HG02759 (cell line): ENCODE data around the gene HDDC3.
"Not testable (repeated sequence)": the region's sequence is repeated elsewhere in the genome, so short reads cannot be mapped to it uniquely, and the experiment has no call there.

Experiments used
- ATAC-seq: cut with Tn5 transposase; IDR thresholded peaks from one replicate; pipeline ENCODE4 v1.9.1; 2021; ENCODE audit warnings: mild to moderate bottlenecking, moderate library complexity; ENCODE audit not compliant: unreplicated experiment

Gene HDDC3

DNA sequence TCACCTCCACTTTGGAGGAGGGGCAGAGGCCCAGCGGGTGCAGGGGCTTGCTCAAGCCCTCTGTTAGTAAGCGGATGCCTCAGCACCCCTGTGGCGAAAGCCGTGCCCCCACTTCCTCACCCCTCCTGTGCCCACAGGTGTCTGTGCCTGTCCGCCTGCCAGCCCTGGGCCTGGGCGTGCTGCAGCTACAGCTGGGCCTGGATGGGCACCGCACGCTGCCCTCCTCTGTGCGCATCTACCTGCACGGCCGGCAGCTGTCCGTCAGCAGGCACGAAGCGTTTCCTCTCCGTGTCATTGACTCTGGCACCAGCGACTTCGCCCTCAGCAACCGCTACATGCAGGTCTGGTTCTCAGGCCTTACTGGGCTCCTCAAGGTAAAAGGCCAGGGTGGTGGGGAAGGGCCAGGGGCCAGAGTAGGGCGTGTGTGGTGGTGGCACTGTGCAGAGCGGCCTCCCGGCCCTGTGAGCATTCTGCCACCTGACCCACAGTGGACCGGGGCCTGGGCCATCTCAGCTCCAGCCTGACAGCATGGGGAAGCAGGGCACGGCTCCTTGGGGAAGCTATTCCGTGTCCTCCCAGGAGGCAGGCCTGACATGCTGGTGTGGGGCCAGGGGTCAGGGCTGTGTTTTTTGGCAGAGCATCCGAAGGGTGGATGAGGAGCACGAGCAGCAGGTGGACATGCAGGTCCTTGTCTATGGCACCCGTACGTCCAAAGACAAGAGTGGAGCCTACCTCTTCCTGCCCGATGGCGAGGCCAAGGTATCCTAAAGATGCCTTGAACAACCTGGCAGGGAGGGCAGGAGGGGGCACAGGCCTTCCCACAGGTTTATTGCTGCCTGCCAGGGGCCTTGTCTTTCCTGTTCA, 20.2 kb downstream of the HDDC3 start:
- no peak for ATAC-seq

DNA sequence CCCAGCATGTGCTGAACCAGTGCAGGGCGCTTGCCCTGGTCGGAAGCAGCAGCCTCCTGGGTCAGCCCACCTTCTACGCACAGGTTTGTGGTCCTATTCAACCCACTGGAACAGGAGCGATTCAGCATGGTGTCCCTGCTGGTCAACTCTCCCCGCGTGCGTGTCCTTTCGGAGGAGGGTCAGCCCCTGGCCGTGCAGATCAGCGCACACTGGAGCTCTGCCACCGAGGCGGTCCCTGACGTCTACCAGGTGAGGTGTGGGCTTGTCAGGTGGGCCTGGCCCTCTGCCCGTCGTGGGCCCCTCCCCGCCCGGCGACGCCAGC, 21.1 kb downstream of the HDDC3 start:
- ATAC-seq = no peak

DNA sequence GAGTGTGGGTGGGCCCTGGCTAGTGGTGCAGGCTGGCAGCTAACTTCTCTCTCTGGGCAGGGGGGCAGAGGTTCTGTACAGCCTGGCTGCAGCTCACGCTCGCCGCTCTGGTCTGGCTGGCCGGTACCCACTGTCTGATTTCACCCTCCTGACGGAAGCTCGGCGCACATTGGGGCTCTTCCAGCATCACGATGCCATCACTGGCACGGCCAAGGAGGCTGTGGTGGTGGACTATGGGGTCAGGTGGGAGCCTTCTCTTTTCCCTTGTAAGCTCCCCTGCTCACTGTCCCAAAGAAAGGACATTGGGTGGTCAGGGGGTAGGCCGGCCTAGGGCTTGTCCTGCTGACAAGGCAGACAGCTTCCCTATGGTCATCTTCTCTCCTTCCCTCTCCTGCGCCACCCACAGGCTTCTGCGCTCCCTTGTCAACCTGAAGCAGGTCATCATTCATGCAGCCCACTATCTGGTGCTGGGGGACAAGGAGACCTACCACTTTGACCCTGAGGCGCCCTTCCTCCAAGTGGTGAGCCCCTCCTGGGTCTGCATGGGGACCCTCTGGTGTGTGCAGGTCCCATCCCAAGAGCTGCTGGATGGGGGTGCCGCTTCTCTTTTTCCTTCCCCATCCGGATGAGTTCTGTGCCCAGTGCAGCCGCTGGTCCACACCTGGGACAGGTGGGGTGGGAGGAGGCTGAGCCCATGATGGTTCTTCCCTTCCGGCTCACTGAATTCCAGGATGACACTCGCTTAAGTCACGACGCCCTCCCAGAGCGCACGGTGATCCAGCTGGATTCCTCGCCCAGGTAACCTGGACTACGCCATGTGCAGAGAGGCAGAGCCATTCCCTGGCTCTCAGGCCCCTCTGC, 21.7 kb downstream of the HDDC3 start:
- ATAC-seq = no peak

DNA sequence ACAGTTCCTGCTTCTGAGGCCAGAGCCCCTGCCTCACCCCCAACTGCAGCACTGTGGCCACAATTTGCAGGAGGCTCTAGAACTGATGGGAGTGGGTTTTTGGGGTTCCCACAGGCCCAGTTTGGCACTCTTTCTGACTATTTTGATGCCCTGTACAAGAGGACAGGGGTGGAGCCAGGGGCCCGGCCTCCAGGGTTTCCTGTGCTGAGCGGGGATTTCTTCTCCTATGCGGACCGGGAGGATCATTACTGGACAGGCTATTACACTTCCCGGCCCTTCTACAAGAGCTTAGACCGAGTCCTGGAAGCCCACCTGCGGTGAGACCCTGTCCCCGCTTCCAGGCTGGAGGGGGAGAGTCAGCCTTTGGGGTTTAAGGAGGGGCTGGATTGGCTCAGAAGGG, 22.4 kb downstream of the HDDC3 start:
- ATAC-seq = no peak

DNA sequence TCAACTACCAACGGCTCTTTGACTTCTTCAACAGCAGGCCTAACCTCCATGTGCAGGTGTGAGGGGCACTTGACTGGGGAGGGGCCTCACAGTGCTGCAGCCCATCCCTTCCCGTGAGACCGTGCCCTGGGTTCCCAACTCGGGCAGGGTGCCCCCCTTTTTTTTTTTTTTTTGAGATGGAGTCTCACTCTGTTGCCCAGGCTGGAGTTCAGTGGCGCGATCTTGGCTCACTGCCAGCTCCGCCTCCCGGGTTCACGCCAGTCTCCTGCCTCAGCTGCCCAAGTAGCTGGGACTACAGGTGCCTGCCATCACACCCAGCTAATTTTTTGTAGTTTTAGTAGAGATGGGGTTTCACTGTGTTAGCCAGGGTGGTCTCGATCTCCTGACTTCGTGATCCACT, 22.9 kb downstream of the HDDC3 start:
- not testable (repeated sequence) for ATAC-seq

DNA sequence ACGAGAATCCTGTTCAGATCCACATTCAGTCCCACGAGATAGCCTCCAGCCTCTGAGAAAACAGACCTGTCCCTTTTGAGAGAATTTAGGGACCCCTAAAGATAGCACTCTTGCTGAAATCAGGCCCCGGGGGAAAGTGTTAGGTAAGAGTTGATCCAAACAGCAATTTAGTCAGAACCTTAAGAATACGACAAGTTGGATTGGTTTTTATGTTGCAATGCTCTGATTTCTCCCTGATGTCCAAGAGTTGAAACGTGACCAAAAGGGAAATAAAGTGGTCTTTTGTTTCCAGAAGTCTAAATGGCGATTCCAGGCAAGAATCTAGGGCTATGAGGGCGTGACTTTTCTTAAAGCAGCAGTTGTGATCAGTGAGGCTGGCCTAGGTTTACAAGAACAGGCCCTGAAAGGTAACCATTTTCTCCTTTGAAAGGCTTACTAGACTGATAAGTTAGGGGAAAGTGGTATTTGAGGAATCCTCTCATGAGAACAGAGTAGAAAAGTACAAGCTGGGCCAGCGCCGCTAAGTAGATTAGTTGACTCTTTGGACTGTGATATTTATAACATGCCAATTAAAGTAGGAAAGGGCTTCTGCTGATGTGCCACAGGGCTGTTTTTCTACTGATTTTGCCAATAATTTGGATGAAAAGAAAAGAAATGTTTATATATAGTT, 24.4 kb downstream of the HDDC3 start:
- ATAC-seq = no peak

DNA sequence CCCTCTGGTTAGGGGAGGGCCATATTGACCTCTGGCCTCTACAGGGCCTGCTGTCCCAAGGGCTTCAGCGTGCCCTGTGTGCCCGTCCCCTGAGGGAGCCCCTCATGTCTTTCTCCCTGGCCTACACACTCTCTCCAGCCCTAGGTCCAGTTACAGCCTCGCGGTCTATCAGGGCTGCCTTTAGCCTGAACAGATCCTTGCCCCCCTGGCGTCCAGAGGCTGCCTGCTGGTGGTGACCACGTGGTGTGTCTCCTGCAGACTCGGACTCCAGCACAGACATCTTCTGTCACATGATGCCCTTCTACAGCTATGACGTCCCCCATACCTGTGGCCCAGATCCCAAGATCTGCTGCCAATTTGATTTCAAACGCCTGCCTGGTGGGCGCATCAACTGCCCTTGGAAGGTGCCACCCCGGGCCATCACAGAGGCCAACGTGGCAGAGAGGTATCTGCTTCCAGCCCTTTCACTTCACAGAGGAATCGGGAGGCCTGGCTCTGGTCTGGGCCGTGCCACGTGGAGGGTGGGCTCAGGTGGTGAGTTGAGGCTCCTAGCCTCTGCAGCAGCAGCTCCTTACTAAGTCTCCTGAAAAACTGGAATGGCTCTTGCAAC, 25.2 kb downstream of the HDDC3 start:
- ATAC-seq = no peak

DNA sequence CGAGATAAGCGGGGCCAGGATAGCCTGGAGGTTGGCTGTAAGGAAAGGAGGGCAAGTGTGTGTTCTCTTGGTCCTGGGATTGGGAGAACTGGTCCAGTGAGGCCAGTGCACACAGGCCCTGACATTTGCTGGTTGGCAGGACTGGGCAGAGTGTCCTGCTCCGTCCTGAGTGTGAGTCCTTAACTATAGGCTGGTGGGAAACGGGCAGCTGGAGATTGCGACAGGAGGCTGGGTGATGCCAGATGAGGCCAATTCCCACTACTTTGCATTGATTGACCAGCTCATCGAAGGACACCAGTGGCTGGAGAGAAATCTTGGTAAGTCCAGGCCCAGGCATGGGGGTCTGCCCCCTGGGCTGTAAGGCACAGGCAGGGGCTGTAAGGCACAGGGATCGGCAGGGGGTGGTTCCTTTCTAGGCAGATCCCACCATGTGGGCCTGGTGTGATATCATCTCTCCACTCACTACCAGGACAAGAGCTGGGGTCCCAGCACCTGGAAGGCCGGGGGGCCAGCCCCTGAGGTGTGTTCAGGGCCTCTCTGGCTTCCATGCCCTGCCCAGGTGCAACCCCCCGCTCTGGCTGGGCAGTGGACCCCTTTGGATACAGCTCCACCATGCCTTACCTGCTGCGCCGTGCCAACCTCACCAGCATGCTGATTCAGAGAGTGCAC, 26.0 kb downstream of the HDDC3 start:
- ATAC-seq = no peak

DNA sequence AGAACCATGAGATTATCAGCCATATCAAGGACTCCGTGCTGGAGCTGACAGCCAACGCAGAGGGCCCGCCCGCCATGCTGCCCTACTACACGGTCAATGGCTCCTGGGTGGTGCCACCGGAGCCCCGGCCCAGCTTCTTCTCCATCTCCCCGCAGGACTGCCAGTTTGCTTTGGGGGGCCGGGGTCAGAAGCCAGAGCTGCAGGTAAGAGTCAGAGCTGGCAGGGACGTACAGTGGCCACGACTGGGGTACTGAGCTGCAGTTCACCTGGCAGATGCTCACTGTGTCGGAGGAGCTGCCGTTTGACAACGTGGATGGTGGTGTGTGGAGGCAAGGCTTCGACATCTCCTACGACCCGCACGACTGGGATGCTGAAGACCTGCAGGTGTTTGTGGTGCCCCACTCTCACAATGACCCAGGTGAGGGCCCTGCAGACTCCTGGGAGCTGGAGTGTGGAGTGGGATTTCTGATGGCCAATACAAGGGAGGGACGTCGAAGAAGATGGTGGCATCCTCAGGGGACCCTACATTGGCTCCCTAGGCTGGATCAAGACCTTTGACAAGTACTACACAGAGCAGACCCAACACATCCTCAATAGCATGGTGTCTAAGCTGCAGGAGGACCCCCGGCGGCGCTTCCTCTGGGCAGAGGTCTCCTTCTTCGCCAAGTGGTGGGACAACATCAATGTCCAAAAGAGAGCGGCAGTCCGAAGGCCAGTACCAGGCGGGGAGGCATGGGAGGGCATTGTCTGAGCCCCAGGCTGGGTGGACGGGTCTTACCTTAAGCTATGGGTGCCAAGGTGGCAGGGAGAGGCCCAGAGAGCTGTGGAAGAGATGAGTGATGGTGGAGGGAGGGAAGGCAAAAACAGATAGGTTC, 26.8 kb downstream of the HDDC3 start:
- ATAC-seq = no peak

DNA sequence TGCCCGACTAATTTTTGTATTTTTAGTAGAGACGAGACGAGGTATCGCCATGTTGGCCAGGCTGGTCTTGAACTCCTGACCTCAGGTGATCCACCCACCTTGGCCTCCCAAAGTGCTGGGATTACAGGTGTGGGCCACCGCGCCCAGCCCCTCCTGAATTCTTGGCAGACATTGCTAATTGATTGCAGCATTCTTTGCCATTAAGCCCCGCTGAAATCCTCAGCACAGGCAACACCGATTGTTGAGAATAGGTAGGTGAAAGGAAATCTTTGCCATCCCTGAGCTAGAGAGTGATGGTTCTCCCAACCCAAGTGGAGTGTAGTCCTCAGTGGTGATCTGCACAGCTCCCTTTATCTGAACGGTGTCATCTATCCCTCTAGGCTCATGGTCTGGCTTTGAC, 27.6 kb downstream of the HDDC3 start:
- no peak for ATAC-seq

DNA sequence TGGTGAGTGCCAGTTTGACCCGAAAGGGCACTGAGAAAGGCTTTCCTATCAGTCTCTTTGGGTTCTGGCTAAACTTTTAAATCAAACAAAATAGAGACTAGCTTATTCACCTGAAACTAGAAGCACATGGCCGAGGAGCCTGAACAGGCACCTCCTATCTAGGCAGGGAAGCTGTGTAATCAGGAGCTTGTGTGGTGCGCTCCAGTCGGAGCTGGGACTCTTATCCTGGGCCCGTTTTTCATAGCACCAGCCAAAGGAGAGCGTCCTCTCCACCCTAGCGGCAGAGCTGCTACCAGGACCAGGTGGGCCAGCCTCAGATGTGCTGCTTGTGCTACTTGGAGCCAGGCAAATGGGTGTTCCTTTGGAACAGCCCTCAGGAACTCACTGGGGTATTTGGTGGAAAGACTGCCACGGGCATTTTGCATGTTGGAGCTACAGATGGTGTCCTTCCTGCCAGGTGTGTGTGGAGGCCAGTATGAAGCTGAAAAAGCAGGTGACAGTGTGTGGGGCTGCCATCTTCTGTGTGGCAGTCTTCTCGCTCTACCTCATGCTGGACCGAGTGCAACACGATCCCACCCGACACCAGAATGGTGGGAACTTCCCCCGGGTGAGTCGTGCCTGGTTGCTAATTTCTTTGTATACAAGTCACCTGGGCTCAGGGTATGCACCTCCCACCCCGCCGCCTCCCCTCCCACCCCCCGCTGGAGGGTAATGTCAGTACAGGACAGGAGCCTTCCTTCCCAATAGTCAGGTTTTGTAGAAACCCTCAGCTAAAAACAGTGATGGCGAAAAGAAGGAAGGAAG, 28.4 kb downstream of the HDDC3 start:
- no peak for ATAC-seq

DNA sequence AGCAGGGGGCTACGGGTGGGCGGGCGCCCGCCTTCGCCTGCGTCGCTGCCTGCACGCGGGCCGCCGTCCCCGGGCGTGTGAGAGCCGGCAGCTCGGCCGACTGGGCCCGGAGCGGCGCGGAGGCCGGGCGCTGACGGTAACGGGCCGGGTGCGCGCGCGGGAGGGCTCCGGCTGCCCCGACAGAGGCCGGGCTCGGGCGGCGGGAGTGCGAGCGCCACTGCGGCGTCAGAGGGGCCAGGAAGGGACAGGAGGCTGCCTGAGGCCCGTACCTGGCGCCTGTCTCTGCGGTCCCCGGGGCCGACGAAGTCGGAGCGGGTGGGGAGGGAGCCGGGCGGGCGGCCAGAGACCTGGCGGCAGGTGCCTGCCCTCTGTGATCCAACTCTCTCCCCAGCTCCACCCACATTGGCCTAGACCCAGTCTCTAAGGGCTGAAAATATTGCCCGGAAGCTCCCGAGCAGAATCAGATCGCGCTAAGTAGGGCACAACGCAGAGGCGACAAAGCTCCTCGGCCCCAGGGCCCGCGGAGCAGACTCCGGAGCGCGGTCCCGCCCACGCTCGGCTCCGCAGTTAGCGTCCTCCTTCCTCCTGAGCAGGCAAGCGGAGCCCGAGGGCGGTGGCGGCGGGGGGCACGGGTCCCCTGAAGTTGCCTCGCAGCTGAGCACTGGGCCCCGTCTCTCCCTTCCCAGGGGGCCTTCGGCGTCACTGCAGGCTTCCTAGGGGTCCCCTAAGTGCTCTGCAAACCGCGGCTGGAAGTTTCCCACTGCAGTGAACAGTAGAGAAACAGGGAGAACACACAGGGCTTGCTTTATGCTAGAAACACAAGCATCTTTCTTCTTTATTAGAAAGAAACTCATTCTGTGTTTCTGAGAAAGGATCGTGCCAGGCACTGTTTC, 29.3 kb downstream of the HDDC3 start, which contains the start of gene MAN2A2:
Gene MAN2A2, plus strand, starts transcription at position 463 of the 893 bp plus-strand sequence. CDS start 906 bp downstream, outside the sequence.
- peak; percentile 62 for ATAC-seq

DNA sequence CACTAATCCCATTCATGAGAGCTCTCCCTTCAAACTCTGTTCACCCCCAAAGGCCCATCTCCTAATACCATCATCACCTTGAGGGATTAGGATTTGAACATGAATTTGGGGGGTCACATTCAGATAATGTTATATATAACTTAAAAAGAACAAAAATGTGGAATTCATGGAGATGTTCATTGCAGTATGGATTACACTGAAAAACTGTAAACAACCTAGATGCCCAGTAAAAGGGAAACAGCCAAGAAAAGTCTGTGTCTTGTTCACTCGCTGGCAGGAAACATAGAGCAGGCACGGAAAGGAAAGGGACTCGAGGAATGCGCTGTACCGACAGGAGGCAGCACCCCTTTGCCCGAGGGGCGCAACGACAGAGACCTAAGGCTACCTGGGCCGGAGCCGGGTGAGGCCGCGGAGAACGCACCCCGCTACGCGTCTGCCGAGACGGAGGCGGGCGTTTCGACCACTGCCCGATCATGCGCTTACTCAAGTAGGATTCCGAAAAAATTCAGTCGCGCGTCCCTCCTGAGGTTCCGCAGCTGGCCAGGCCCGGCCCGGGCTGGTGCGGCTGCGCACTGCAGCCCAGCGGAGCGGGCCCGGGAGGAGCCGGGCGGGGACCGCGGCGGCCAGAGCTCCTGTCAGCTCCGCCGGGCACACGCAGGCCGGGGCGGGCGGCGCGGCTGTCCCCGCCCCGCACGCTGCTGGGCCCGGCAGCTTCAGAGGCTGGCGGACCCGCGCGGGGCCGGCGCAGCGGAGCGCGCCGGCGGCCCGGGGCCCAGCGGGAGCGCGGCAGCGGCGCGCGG, 30.1 kb downstream of the HDDC3 start:
- peak; percentile 72 for ATAC-seq

DNA sequence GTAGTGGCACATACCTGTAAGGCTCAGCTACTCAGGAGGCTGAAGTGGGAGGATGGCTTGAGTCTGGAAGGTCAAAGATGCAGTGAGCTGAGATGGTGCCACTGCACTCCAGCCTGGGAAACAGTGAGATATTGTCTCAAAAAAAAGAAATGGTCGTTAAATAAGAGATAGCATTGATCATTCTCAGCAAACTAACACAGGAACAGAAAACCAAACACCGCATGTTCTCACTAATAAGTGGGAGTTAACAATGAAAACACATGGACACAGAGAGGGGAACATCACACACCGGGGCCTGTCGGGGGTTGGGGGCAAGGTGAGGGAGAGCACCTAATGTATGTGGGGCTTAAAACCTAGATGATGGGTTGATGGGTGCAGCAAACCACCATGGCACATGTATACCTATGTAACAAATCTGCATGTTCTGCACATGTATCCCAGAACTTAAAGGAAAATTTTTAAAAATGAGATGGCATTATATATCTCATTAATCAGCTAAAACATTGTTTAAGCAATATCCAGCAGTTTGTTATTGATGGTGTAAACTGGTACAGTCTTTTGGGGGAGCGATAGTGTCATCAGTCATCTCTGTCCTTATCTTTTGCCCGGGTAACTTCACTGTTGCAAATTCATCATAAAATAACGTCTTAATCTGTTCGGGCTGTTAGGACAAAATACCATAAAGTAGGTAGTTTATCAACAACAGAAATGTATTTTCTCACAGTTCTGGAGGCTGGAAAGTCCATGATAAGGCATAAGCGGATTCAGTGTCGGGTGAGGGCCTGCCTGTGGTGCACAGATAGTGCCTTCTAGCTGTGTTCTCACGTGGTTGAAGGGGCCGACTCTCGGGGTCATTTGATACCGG, 30.9 kb downstream of the HDDC3 start:
- ATAC-seq = no peak

DNA sequence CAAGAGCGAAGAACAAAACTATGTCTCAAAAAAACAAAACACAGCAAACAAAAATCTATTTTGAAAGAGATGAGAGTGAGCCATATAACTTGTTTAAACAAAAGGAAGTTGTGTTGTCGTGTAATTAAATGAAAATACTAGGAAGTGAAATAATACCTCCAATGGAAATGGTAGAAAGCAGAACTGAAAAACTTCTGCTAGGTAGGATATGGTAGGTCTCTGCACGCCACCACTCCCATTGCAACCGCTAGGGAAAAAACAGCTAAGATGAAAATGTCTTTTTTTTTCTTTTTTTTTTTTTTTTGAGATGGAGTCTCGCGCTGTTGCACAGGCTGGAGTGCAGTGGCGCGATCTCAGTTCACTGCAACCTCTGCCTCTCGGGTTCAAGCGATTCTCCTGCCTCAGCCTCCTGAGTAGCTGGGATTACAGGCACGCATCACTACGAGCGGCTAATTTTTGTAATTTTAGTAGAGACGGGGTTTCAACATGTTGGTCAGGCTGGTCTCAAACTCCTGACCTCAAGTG, 35.2 kb downstream of the HDDC3 start:
- ATAC-seq = peak; percentile 56
